Ramos (cell line): ENCODE results near the gene OR6C74.

ENCODE experiments used
- in situ Hi-C: fragments of 300-500 bp; cut with MboI; formaldehyde crosslinking; loops from one replicate; pipeline ENCODE4 v1.14.3; 2022; ENCODE audit warnings: low sequenced_read_pairs; ENCODE audit not compliant: unreplicated experiment

Gene OR6C74

GRCh38 chr12:55244309-55244708 is at the start of gene OR6C74:
Gene OR6C74 (plus strand): TSS chr12:55244609. CDS start chr12:55247288, 2,679 bp downstream.
- in situ Hi-C loops, result no loop called here

- in situ Hi-C loops, result no loop called here
These were observed 23.7 kb upstream of the OR6C74 start, which contains the start of gene OR10A7 for GRCh38 chr12:55220725-55221124. Gene OR10A7 (plus strand): TSS chr12:55221025. CDS start chr12:55221025, 0 bp downstream.

GRCh38 chr12:55226523-55226922 is 17.9 kb upstream of the OR6C74 start:
- in situ Hi-C loops, result no loop called here

GRCh38 chr12:55227643-55228042 is 16.8 kb upstream of the OR6C74 start:
- in situ Hi-C loops, result no loop called here

GRCh38 chr12:55246159-55246558 is 1.8 kb downstream of the OR6C74 start:
- in situ Hi-C loops, result no loop called here

DNA sequence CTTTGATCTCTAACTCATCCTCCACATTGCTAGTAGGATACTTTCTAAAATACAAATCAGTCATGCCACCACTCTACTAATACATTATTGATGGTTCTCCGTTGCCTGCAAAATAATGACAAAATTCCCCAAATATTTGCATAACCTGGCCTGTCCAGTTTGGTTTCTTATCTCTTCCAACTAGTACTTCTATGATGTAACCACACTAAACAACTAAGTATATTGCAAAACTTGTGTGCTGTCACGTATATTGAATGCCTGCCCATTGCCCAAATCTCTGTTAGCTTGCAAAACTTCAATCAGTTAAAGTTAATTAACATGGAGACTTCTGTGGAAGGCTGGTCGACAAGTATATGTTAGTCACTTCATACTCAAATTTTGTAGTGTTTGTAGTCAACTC is 6.5 kb downstream of the OR6C74 start:
- in situ Hi-C loops, result no loop called here

GRCh38 chr12:55253281-55253680 is 8.9 kb downstream of the OR6C74 start:
- in situ Hi-C loops, result no loop called here

GRCh38 chr12:55256831-55257230 is 12.4 kb downstream of the OR6C74 start:
- in situ Hi-C loops, result no loop called here

DNA sequence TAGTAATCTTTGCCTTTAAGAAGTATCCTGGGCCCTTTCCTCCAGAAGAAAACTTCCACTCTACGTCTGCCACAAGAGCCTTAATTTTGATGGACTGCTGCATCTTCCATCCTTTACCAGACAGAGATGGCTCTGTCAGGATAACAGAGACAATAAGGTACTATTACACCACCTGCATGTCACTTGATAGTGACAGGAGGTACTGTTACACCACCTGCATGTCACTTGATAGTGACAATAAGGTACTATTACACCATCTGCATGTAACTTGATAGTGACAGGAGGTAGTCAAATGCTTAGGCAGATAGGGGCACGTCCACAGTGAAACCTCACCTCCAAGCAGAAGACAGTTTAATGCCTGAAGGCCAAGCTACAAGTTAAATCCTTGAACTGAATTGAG is 13.9 kb downstream of the OR6C74 start:
- in situ Hi-C loops, result no loop called here

GRCh38 chr12:55280991-55281390 is 36.6 kb downstream of the OR6C74 start:
- in situ Hi-C loops, result no loop called here

- in situ Hi-C loops, result no loop called here
These were observed 45.6 kb downstream of the OR6C74 start for GRCh38 chr12:55289999-55290398.
